ENCODE results near the gene POP5. TPM values are rescaled to one million over a fixed set of nuclear protein-coding genes. Genes with fewer than 3 reads are reported as not detected.

POP5 gene
- total and polyA plus RNA-seq, 2 experiments from 2014 or later: 52.4 to 140 TPM

- H3K27me3 ChIP-seq (ENCODE audit: insufficient read depth): peaks cover 13% of the 10 kb centered on the region; the same call in 1 of the 2 replicates
- H3K4me1 Mint-ChIP-seq: peaks cover 4% of the 10 kb centered on the region
- H3K4me3 Mint-ChIP-seq: peak overlapping the region; percentile 29; the same call in 1 of the 3 replicates
- DNase-seq (ENCODE audit: low spot score) (no peak), ATAC-seq (no peak)
- no peak for TF ChIP-seq REST (IDR thresholded peaks at IDR 0.05; ENCODE audit: unreplicated experiment)
- TF ChIP-seq ZNF331 (CRISPR knock-in tag; IDR thresholded peaks at IDR 0.05; ENCODE audit: low read depth): no peak
- no peak for TF ChIP-seq EZH2phosphoT487 (IDR thresholded peaks at IDR 0.05; ENCODE audit: unreplicated experiment)
- TF ChIP-seq STAT1 (IDR thresholded peaks at IDR 0.05; ENCODE audit: unreplicated experiment): no peak
- TF ChIP-seq EZH2 (IDR thresholded peaks at IDR 0.05; ENCODE audit: low read depth, unreplicated experiment): no peak
- TF ChIP-seq JUNB (IDR thresholded peaks at IDR 0.05; ENCODE audit: unreplicated experiment): no peak
- TF ChIP-seq CTCF (conservative IDR thresholded peaks at IDR 0.05; ENCODE audit: low read depth in 2 of 2): no peak
- no peak for TF ChIP-seq CREB1 (CRISPR knock-in tag; IDR thresholded peaks at IDR 0.05; ENCODE audit: low read depth)
- TF ChIP-seq ZNF114 (CRISPR knock-in tag; IDR thresholded peaks at IDR 0.05): no peak
- TF ChIP-seq ZNF462 (CRISPR knock-in tag; IDR thresholded peaks at IDR 0.05): no peak
- TF ChIP-seq ETS1 (IDR thresholded peaks at IDR 0.05): no peak
- no peak for TF ChIP-seq POLR2AphosphoS5 (IDR thresholded peaks at IDR 0.05; ENCODE audit: low read depth)
- H3K36me3 Mint-ChIP-seq (ENCODE audit: low read depth): no peaks in the 10 kb centered on the region
- H3K9me3 Mint-ChIP-seq: no peaks in the 10 kb centered on the region
- no peak overlapping the region; the same call in 1 of the 2 replicates for H2AFZ ChIP-seq
- no peak overlapping the region for H3K27ac ChIP-seq (ENCODE audit: low read depth)
- no peaks in the 10 kb centered on the region; the same call in 1 of the 2 replicates for H3K4me1 ChIP-seq (ENCODE audit: insufficient read depth)
- H3K27ac Mint-ChIP-seq: no peak overlapping the region
- H3K9me2 ChIP-seq (ENCODE audit: insufficient read depth): no peaks in the 10 kb centered on the region
- peaks cover 7% of the 10 kb centered on the region; the same call in 1 of the 2 replicates for H3F3A ChIP-seq (replicated peaks; ENCODE audit: low read depth)
- no peaks in the 10 kb centered on the region for H3K36me3 ChIP-seq (ENCODE audit: insufficient read depth)
- H4K20me1 ChIP-seq (replicated peaks; ENCODE audit: insufficient read depth): no peaks in the 10 kb centered on the region
- peaks cover 26% of the 10 kb centered on the region for H3K27me3 Mint-ChIP-seq (ENCODE audit: insufficient read depth, low read depth, poor library complexity)
- H3K4me2 ChIP-seq: no peak overlapping the region
- no peaks in the 10 kb centered on the region for H3K79me2 ChIP-seq (replicated peaks; ENCODE audit: insufficient read depth)
- H3K4me3 ChIP-seq: no peak overlapping the region
These were observed 5.0 kb upstream of the POP5 start for GRCh38 chr12:120586206-120586605.
